Sigmoid colon (tissue), 4 donors: ENCODE results near the gene EEIG2.

ENCODE experiments used
- CTCF ChIP-seq, 4 experiments: fragments of 450-650 bp in 3 of 4; fragments of 200-600 bp in 1 of 4; IDR thresholded peaks; one replicate each; pipeline ENCODE4 v1.5.1; 2016 to 2019; ENCODE audit warnings: antibody characterized with exemption in 4 of 4, mild to moderate bottlenecking in 3 of 4, moderate library complexity in 2 of 4
- EP300 ChIP-seq, 4 donors: sonication (generic); formaldehyde crosslinking; IDR thresholded peaks; one replicate each; pipeline ENCODE4 v1.6.1; 2017; ENCODE audit warnings: antibody characterized with exemption in 4 of 4
- POLR2A ChIP-seq, 2 donors: fragments of 450-650 bp; IDR thresholded peaks; one replicate each; pipeline ENCODE4 v1.6.1; 2016; ENCODE audit warnings: antibody characterized with exemption in 2 of 2, mild to moderate bottlenecking in 2 of 2, moderate library complexity in 2 of 2
- POLR2AphosphoS5 ChIP-seq, 4 donors: sonication (generic); formaldehyde crosslinking; IDR thresholded peaks; one replicate each; pipeline ENCODE4 v1.6.1; 2017; ENCODE audit warnings: antibody characterized with exemption in 4 of 4

- TF ChIP-seq EP300 (IDR thresholded peaks at IDR 0.05) (no peak), CTCF (IDR thresholded peaks at IDR 0.05) (no peak), POLR2AphosphoS5 (IDR thresholded peaks at IDR 0.05) (no peak), POLR2A (IDR thresholded peaks at IDR 0.05) (no peak)
Observed at GRCh38 chr1:108565512-108565911, 5.6 kb downstream of the EEIG2 start.
